Middle frontal gyrus (tissue), 1 donor: Measurements from ENCODE around the gene MYADM.
"Not testable (repeated sequence)": the region's sequence is repeated elsewhere in the genome, so short reads cannot be mapped to it uniquely, and the experiment has no call there.

Experiments used
- DNase-seq: peaks from one replicate; pipeline ENCODE4 v3.0.0-alpha.2; 2015; ENCODE audit warnings: low spot score; ENCODE audit errors: extremely low spot score

Gene MYADM, protein sequence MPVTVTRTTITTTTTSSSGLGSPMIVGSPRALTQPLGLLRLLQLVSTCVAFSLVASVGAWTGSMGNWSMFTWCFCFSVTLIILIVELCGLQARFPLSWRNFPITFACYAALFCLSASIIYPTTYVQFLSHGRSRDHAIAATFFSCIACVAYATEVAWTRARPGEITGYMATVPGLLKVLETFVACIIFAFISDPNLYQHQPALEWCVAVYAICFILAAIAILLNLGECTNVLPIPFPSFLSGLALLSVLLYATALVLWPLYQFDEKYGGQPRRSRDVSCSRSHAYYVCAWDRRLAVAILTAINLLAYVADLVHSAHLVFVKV

GRCh38 chr19:53867225-53868090 is at the start of gene MYADM:
MYADM (plus strand) TSS chr19:53867883; CDS start chr19:53873530, 5,647 bp downstream.
- peak; percentile 88 for DNase-seq

- DNase-seq, result peak; percentile 5
Measured at GRCh38 chr19:53818756-53819155, 48.9 kb upstream of the MYADM start.

GRCh38 chr19:53819861-53820260 is 47.8 kb upstream of the MYADM start:
- no peak for DNase-seq

- no peak for DNase-seq
Measured at GRCh38 chr19:53823380-53824120, 44.1 kb upstream of the MYADM start.

DNA sequence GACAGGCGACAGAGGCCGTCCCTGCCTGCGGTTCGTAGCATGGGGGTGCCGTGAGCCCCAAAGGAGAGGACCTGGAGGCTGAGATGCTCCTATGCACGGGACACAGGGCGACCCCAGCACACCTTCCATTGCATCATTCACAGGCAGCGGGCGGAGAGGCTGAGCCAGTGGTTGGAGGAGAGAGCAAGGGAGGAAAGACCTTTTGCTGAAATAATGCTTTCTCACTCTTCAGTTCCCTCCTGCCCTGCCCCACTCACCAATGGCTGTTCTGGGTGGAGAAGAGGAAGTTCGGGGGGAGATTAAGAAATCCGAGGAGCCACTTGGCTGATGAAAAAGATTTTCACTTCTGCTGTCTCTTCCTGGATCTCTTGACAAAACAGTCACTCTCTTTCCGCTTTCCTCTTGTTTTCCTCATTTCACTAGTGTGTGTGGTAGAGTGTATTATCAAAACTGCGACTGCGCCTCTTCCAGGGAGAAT is 43.5 kb upstream of the MYADM start, which contains the start of gene NLRP12:
TSS of gene NLRP12 (minus strand) at position 181 of the 478 bp plus-strand sequence. CDS start at position 41, 140 bp downstream.
- no peak for DNase-seq

- no peak for DNase-seq
Measured at GRCh38 chr19:53826876-53827275, 40.8 kb upstream of the MYADM start.

DNA sequence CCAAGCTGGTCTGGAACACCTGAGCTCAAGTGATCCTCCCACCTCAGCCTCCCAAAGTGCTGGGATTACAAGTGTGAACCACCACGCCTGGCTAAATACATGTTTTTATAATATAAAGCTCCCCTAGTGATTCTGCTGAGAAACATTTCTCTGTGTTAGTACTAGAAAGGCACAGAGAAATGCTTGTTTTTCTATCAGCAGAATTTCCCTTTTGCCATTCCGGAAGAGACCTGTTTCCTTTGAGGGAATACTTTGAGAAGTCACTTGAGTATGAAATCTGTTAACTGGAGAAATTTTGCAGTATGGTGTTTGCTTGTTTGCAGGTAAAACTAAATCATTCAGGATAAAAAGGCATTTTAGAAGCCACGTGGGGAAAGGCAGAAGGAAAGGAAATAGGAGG is 39.2 kb upstream of the MYADM start:
- DNase-seq, result no peak

- DNase-seq, result not testable (repeated sequence)
Measured at GRCh38 chr19:53832861-53833260, 34.8 kb upstream of the MYADM start.

DNA sequence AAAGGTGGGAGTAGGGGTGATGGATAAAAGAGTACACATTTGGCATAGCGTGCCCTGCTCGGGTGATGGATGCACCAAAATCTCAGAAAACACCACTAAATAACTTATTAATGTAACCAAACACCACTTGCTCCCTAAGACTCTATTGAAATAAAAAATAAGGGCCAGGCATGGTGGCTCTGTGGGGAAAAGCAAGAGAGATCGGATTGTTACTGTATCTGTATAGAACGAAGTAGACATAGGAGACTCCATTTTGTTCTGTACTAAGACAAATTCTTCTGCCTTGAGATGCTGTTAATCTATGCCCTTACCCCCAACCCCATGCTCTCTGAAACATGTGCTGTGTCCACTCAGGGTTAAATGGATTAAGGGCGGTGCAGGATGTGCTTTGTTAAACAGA is 29.2 kb upstream of the MYADM start:
- not testable (repeated sequence) for DNase-seq

- not testable (repeated sequence) for DNase-seq
Measured at GRCh38 chr19:53840241-53840640, 27.4 kb upstream of the MYADM start.

GRCh38 chr19:53840914-53841313 is 26.8 kb upstream of the MYADM start:
- DNase-seq, result not testable (repeated sequence)

DNA sequence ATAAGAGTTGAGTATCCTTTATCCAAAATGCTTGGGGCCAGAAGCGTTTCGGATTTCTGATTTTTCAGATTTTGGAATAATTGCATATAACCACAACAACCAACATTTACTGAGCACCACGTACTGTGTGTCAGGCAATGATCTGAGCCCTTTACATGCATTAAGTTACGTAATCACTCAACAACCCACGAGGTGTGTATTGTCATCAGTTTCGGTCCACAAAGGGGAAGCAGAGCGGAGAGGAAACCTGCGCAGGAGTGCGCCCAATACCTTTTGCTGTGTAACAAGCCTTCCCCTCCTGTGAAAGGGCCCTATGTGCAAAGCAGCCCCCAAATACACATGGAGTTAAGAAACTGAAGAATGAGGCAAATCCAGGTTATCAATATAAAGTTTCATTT is 22.8 kb upstream of the MYADM start:
- DNase-seq, result no peak

- no peak for DNase-seq
Measured at GRCh38 chr19:53847555-53847954, 20.1 kb upstream of the MYADM start.

DNA sequence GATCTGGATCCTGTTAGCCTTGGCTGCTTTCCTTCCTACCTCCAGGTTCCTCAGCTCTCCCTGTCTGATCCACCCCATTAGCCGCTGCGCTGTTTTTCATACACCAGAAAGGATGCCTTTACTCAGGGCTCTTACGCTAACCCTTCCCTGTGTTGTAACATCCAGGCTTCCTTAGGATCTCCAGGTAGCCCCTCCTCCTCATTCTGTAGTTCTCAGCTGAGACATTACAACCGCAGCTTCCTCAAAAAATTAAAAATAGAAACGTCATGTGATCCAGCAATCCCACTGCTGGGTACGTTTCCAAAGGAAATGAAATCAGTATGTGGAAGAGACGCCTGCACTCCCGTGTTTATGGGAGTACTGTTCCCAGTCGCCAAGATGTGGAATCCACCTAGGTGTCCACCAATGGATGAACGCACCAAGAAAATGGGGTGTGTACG is 18.4 kb upstream of the MYADM start:
- DNase-seq, result no peak

- no peak for DNase-seq
Measured at GRCh38 chr19:53853707-53854106, 14.0 kb upstream of the MYADM start.

DNA sequence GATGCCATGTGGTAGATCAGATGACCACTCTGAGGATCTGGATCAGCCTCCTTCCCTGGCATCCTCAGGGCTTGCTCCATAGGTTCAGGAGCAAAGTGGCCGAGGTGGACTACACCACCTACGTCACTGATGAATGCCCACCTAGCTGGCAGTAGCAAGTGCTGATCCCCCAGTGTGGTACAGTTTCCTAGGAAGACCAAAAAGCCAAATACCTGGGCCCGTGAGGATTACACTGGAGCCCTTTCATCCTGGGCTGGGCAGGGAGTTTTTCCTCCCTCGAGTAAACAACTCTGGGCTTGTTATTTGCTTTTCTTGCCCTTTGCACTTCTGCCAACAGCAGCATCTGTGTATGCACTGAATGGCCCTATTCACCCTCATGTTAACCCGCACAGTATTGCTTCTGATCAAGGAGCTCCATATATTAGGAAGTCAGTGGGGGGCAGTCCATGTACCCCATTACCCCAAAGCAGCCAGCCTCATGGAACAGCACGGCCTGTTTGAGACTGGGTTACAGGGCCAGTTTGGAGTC is 3.3 kb upstream of the MYADM start:
- DNase-seq, result no peak

- DNase-seq, result no peak
Measured at GRCh38 chr19:53865523-53865917, 2.2 kb upstream of the MYADM start.

- peak; percentile 76 for DNase-seq
Measured at GRCh38 chr19:53865918-53866864, 1.5 kb upstream of the MYADM start.

DNA sequence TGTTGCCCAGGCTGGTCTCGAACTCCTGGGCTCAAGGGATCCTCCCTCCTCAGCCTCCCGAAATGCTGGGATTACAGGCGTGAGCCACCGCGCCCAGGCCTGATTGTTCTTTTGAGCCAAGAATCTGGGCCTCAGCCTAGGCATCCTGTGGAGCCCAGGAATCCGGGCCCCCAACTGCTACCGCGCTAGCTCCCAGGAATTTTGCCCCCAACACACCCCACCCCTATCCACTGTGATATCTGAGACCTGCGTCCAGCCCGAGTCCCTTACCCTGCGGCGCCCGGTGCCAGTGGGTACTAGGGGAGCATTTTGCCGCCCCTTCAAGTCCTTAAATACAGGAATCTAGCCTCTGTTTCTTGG is 838 bp upstream of the MYADM start:
- no peak for DNase-seq
